ENCODE measurements around the gene LRBA. TPM values are rescaled to one million over a fixed set of nuclear protein-coding genes. Genes with fewer than 3 reads are reported as not detected.

LRBA gene
- polyA plus RNA-seq, 4 donors = 14.9 to 62.2 (median 19.6) TPM

GRCh38 chr4:150315175-150315574 lies 699.9 kb downstream of the LRBA start:
- H3K4me1 ChIP-seq (ENCODE audit: control insufficient read depth in 3 of 3, insufficient read depth in 2 of 3, low read depth in 1 of 3, low read length in 2 of 3) = no peaks in the 10 kb centered on the region
- no peak overlapping the region for H3K27ac ChIP-seq (ENCODE audit: low read depth in 1 of 3, low read length in 2 of 3)
- DNase-seq (no peak), FAIRE-seq (no peak)
- no peaks in the 10 kb centered on the region for H3K9me3 ChIP-seq (ENCODE audit: control insufficient read depth in 2 of 2, insufficient read depth in 1 of 2, low read depth in 1 of 2, low read length in 1 of 2)
- peaks cover 0 to 4% (median 2%) of the 10 kb centered on the region in 3 donors for H3K36me3 ChIP-seq (ENCODE audit: control insufficient read depth in 3 of 3, insufficient read depth in 2 of 3, low read depth in 1 of 3, low read length in 3 of 3)
- WGBS, 3 donors = 85 to 92% (median 89%) methylated on average over 8 of the region's 8 CpGs
- H3K27me3 ChIP-seq (ENCODE audit: control insufficient read depth in 3 of 3, insufficient read depth in 3 of 3, low read length in 3 of 3) = no peaks in the 10 kb centered on the region
- no peak overlapping the region for H3K4me3 ChIP-seq (ENCODE audit: low read depth in 1 of 3, low read length in 3 of 3)

DNA sequence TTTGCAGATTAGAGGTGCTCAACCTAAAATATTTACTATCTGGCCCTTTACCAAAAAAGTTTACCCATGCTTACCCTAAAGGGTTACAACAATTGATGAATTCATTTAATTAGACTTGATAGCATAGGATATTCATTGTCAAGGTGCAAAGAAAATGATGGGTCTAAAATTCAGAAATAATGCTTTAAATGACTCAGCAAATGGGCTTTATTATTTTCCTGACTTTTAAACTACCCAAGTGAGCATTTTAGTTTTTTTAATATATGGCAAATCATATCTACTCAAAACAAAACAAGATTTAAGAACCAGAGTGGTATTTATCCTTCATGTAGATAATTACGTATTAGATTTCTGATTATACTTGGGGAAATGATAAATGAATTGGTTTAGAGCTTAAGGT lies 701.1 kb downstream of the LRBA start:
- Histone ChIP-seq H3K4me3 (ENCODE audit: low read depth in 1 of 3, low read length in 3 of 3) (no peak overlapping the region), H3K4me1 (ENCODE audit: control insufficient read depth in 3 of 3, insufficient read depth in 2 of 3, low read depth in 1 of 3, low read length in 2 of 3) (no peaks in the 10 kb centered on the region), H3K36me3 (ENCODE audit: control insufficient read depth in 3 of 3, insufficient read depth in 2 of 3, low read depth in 1 of 3, low read length in 3 of 3) (peaks cover 0 to 4% (median 2%) of the 10 kb centered on the region in 3 donors), H3K27me3 (ENCODE audit: control insufficient read depth in 3 of 3, insufficient read depth in 3 of 3, low read length in 3 of 3) (no peaks in the 10 kb centered on the region), H3K27ac (ENCODE audit: low read depth in 1 of 3, low read length in 2 of 3) (no peak overlapping the region), H3K9me3 (ENCODE audit: control insufficient read depth in 2 of 2, insufficient read depth in 1 of 2, low read depth in 1 of 2, low read length in 1 of 2) (no peaks in the 10 kb centered on the region)
- FAIRE-seq = no peak
- DNase-seq = no peak
- WGBS, 3 donors = 91 to 95% (median 93%) methylated on average over 1 of the region's 1 CpG

DNA sequence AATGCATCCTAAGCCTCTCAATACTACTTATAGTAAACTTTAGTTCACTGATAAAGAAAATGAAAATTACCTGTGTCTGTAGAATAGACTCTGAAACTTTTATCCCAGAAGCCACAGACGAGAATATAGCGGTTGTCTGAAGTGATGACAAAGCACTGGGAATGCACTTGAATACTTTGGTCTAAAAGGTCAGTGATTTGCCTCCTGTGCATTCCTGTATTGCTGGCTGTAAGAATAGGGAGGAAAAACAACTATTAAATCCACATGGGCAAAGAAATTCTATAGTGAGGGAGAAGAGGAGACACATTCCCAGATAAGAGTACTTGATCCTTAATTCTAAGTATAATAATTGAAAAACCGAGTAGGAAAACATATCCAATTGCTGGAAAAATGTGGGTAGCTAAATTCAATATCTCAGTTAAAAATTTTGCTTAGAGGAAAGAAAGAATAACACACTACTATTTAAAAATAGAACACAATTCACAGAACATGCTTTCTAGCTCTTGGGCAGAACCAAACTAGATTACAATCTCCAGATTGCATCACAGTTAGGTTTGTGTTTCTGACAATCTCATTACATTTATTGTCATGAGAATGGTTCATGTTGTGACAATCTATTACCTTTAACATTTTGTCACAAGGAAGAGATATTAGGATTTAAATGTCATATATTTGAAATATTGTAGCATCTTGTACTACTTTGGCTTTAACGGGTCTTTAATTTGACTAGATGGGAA lies 704.8 kb downstream of the LRBA start:
- no peak for DNase-seq
- no peak overlapping the region for H3K4me3 ChIP-seq (ENCODE audit: low read depth in 1 of 3, low read length in 3 of 3)
- WGBS, 3 donors = 82 to 87% (median 87%) methylated on average over 4 of the region's 4 CpGs
- H3K9me3 ChIP-seq (ENCODE audit: control insufficient read depth in 2 of 2, insufficient read depth in 1 of 2, low read depth in 1 of 2, low read length in 1 of 2) = no peaks in the 10 kb centered on the region
- H3K27ac ChIP-seq (ENCODE audit: low read depth in 1 of 3, low read length in 2 of 3) = no peak overlapping the region
- no peak for FAIRE-seq
- H3K4me1 ChIP-seq (ENCODE audit: control insufficient read depth in 3 of 3, insufficient read depth in 2 of 3, low read depth in 1 of 3, low read length in 2 of 3) = no peaks in the 10 kb centered on the region
- H3K36me3 ChIP-seq (ENCODE audit: control insufficient read depth in 3 of 3, insufficient read depth in 2 of 3, low read depth in 1 of 3, low read length in 3 of 3) = peaks cover 0 to 2% (median 2%) of the 10 kb centered on the region in 3 donors
- no peaks in the 10 kb centered on the region for H3K27me3 ChIP-seq (ENCODE audit: control insufficient read depth in 3 of 3, insufficient read depth in 3 of 3, low read length in 3 of 3)

DNA sequence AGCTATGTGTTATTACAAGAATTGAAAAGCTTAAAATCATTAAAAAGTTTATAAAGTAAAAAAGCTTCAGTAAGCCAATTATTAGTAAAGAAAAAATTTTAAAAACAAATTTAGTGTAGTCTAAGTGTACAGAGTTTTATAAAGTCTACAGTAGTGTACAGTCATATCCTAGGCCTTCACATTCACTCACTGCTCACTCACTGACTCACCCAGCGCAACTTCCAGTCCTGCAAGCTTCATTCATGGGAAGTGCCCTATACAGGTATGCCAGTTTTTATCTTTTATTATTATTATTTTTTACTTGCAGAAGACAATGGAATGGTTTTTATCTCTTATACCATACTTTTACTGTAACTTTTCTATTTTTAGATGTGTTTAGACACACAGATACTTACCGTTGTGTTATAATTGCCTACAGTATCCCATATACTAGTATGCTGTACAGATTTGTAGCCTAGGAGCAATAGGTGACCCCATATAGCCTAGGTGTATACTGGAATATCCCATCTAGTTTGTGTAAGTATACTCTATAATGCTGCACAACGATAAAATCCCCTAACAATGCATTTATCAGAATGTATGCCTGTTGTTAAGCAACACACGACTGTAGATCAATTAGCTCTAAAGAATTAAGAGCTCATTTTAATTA lies 706.1 kb downstream of the LRBA start:
- DNase-seq (no peak), FAIRE-seq (no peak)
- no peaks in the 10 kb centered on the region for H3K4me1 ChIP-seq (ENCODE audit: control insufficient read depth in 3 of 3, insufficient read depth in 2 of 3, low read depth in 1 of 3, low read length in 2 of 3)
- no peaks in the 10 kb centered on the region for H3K9me3 ChIP-seq (ENCODE audit: control insufficient read depth in 2 of 2, insufficient read depth in 1 of 2, low read depth in 1 of 2, low read length in 1 of 2)
- H3K36me3 ChIP-seq (ENCODE audit: control insufficient read depth in 3 of 3, insufficient read depth in 2 of 3, low read depth in 1 of 3, low read length in 3 of 3) = peaks cover 0 to 2% (median 2%) of the 10 kb centered on the region in 3 donors
- no peak overlapping the region for H3K4me3 ChIP-seq (ENCODE audit: low read depth in 1 of 3, low read length in 3 of 3)
- no peaks in the 10 kb centered on the region for H3K27me3 ChIP-seq (ENCODE audit: control insufficient read depth in 3 of 3, insufficient read depth in 3 of 3, low read length in 3 of 3)
- H3K27ac ChIP-seq (ENCODE audit: low read depth in 1 of 3, low read length in 2 of 3) = no peak overlapping the region
- 95 to 97% (median 97%) methylated on average over 4 of the region's 4 CpGs for WGBS, 3 donors

DNA sequence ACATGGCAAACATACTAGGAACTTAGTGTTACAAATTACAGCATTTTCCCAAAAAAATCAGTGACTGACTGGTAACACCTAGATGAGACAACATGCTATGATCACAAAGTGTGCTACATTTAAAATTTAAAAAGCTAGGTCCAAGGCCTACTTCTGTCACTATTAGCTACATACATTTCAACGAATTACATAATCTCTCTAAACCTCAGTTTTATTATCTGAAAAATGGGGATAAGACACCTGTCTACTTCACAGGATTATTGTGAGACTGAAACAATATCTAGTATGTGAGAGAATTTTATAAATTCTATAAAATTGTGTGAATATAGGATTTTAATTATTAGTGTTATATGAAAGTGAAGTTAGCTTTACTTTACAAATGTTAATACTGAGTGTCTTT lies 708.4 kb downstream of the LRBA start:
- FAIRE-seq = no peak
- H3K27ac ChIP-seq (ENCODE audit: low read depth in 1 of 3, low read length in 2 of 3) = no peak overlapping the region
- 74 to 97% (median 88%) methylated on average over 1 of the region's 1 CpG for WGBS, 3 donors
- H3K36me3 ChIP-seq (ENCODE audit: control insufficient read depth in 3 of 3, insufficient read depth in 2 of 3, low read depth in 1 of 3, low read length in 3 of 3) = peaks cover 0 to 2% (median 2%) of the 10 kb centered on the region in 3 donors
- DNase-seq = no peak
- H3K27me3 ChIP-seq (ENCODE audit: control insufficient read depth in 3 of 3, insufficient read depth in 3 of 3, low read length in 3 of 3) = no peaks in the 10 kb centered on the region
- no peaks in the 10 kb centered on the region for H3K9me3 ChIP-seq (ENCODE audit: control insufficient read depth in 2 of 2, insufficient read depth in 1 of 2, low read depth in 1 of 2, low read length in 1 of 2)
- no peak overlapping the region for H3K4me3 ChIP-seq (ENCODE audit: low read depth in 1 of 3, low read length in 3 of 3)
- no peaks in the 10 kb centered on the region for H3K4me1 ChIP-seq (ENCODE audit: control insufficient read depth in 3 of 3, insufficient read depth in 2 of 3, low read depth in 1 of 3, low read length in 2 of 3)

DNA sequence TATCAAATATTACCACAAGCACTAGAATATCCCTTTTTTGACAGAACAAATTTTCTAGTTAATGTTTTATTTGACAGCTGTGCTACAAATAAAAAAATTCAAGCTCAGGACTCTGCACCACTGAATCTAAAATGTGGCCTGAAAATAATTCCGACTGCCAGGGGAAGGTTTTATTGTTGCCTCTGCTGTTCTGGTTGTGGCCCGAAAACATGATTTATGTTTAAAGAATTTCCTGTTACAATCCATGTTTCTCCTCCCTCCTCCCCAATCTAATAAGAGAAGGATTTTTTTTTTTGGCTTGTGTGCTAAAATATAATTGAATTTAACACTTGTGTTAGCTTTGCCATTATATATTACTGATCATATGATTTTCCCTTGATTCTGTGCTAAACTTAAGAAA lies 709.1 kb downstream of the LRBA start:
- H3K27ac ChIP-seq (ENCODE audit: low read depth in 1 of 3, low read length in 2 of 3) = no peak overlapping the region

GRCh38 chr4:150302553-150302952 lies 712.5 kb downstream of the LRBA start:
- DNase-seq = peak in 1 of 2 donors; percentile 43
- H3K36me3 ChIP-seq (ENCODE audit: control insufficient read depth in 3 of 3, insufficient read depth in 2 of 3, low read depth in 1 of 3, low read length in 3 of 3) = peaks cover 0 to 2% (median 0%) of the 10 kb centered on the region in 3 donors
- no peaks in the 10 kb centered on the region for H3K4me1 ChIP-seq (ENCODE audit: control insufficient read depth in 3 of 3, insufficient read depth in 2 of 3, low read depth in 1 of 3, low read length in 2 of 3)
- FAIRE-seq = peak; percentile 5
- H3K9me3 ChIP-seq (ENCODE audit: control insufficient read depth in 2 of 2, insufficient read depth in 1 of 2, low read depth in 1 of 2, low read length in 1 of 2) = no peaks in the 10 kb centered on the region
- 61 to 80% (median 78%) methylated on average over 4 of the region's 4 CpGs for WGBS, 3 donors
- H3K4me3 ChIP-seq (ENCODE audit: low read depth in 1 of 3, low read length in 3 of 3) = no peak overlapping the region
- no peaks in the 10 kb centered on the region for H3K27me3 ChIP-seq (ENCODE audit: control insufficient read depth in 3 of 3, insufficient read depth in 3 of 3, low read length in 3 of 3)
- H3K27ac ChIP-seq (ENCODE audit: low read depth in 1 of 3, low read length in 2 of 3) = no peak overlapping the region

More for the DNA sequence above, 709.1 kb downstream of the LRBA start:
- H3K27me3 ChIP-seq (ENCODE audit: control insufficient read depth in 3 of 3, insufficient read depth in 3 of 3, low read length in 3 of 3) = no peaks in the 10 kb centered on the region
- H3K36me3 ChIP-seq (ENCODE audit: control insufficient read depth in 3 of 3, insufficient read depth in 2 of 3, low read depth in 1 of 3, low read length in 3 of 3) = peaks cover 0 to 2% (median 2%) of the 10 kb centered on the region in 3 donors
- no peak overlapping the region for H3K4me3 ChIP-seq (ENCODE audit: low read depth in 1 of 3, low read length in 3 of 3)
- FAIRE-seq (no peak), DNase-seq (no peak)
- no peaks in the 10 kb centered on the region for H3K4me1 ChIP-seq (ENCODE audit: control insufficient read depth in 3 of 3, insufficient read depth in 2 of 3, low read depth in 1 of 3, low read length in 2 of 3)
- no peaks in the 10 kb centered on the region for H3K9me3 ChIP-seq (ENCODE audit: control insufficient read depth in 2 of 2, insufficient read depth in 1 of 2, low read depth in 1 of 2, low read length in 1 of 2)
- 63 to 95% (median 74%) methylated on average over 2 of the region's 2 CpGs for WGBS, 3 donors

DNA sequence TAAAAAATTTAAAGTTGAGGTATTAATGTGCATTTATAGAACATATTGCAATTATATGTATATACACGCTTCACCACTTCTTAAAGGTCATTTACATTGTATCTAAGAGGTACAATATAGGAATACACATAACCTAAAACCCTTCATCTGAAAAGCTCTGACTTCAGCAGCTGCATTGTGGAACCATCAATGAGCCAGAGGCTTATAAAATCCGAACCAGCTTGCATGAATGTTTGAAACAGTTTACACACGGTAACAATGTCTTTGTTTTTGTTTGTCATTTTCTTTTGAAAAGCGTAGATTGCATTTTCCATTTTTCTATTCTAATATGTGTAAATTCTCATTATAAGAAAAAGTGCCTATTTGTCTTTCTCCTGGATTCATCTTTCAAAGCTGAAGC lies 715.3 kb downstream of the LRBA start:
- no peak overlapping the region for H3K27ac ChIP-seq (ENCODE audit: low read depth in 1 of 3, low read length in 2 of 3)
- FAIRE-seq = peak; percentile 19
- no peaks in the 10 kb centered on the region for H3K9me3 ChIP-seq (ENCODE audit: control insufficient read depth in 2 of 2, insufficient read depth in 1 of 2, low read depth in 1 of 2, low read length in 1 of 2)
- no peaks in the 10 kb centered on the region for H3K27me3 ChIP-seq (ENCODE audit: control insufficient read depth in 3 of 3, insufficient read depth in 3 of 3, low read length in 3 of 3)
- no peaks in the 10 kb centered on the region for H3K36me3 ChIP-seq (ENCODE audit: control insufficient read depth in 3 of 3, insufficient read depth in 2 of 3, low read depth in 1 of 3, low read length in 3 of 3)
- no peaks in the 10 kb centered on the region for H3K4me1 ChIP-seq (ENCODE audit: control insufficient read depth in 3 of 3, insufficient read depth in 2 of 3, low read depth in 1 of 3, low read length in 2 of 3)
- DNase-seq = no peak
- WGBS, 3 donors = 79 to 93% (median 91%) methylated on average over 4 of the region's 4 CpGs
- H3K4me3 ChIP-seq (ENCODE audit: low read depth in 1 of 3, low read length in 3 of 3) = no peak overlapping the region
